ENCODE data around the gene DNAJC7. TPM values are rescaled to one million over a fixed set of nuclear protein-coding genes. Genes with fewer than 3 reads are reported as not detected.

Gene DNAJC7
- total and polyA plus RNA-seq, 9 of the 15 experiments (the other 6 are each of a cell fraction or from before 2014, with no cell fraction given), result 85.8 to 262 (median 157) TPM

DNA sequence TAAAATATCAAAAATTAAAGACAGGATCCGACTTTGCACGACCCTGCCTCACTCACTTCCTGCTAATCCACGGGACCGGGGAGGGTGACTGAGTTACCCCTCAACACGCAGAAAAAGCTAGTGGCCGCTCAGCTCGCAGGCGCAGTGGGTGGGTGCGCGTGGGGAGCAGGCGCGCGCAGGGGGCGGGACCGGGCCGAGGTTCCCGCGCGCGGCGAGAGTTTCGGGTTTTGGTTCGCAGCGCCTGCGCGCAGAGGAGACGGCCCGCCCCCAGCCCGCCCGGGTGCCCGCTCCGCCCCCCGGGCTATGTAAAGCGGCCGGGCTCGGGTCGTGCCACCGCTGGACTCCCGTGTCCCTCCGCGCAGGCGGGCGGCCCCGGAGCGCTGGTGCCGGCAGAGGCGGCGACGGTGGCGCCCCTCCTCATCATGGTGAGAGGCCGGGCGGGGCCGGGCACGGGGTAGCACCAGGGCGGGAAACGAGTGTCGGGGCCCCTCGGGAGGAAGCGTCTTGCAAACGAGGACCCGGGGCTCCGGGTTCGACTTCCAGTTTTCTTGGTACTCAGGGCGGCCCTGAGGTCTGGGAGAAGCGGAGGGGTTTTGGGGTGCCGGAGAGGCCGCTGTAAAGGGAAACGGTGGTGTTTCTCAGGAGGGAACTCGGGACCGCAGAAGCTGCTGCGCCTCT, 50.6 kb downstream of the DNAJC7 start, which contains the start of gene CNP (continued):
- TF ChIP-seq ATF7 (IDR thresholded peaks at IDR 0.05) (peak; percentile 16; the same call in 1 of the 2 replicates), HBP1 (CRISPR knock-in tag; IDR thresholded peaks at IDR 0.05) (no peak), PHB (CRISPR knock-in tag; IDR thresholded peaks at IDR 0.05) (0 out of 2 replicates have a peak, but pooled peaks have one; percentile 57), CHD2 (IDR thresholded peaks at IDR 0.05; ENCODE audit: low read depth, low read length) (peak; percentile 98), EP400 (IDR thresholded peaks at IDR 0.05) (peak; percentile 5; the same call in 1 of the 2 replicates), ATF6 (CRISPR knock-in tag; IDR thresholded peaks at IDR 0.05) (no peak), PML (IDR thresholded peaks at IDR 0.05; ENCODE audit: low read length) (peak; percentile 4; the same call in 1 of the 2 replicates), ZBED1 (IDR thresholded peaks at IDR 0.05) (0 out of 2 replicates have a peak, but pooled peaks have one; percentile 28), RFX1 (IDR thresholded peaks at IDR 0.05) (no peak), E2F3 (CRISPR knock-in tag; IDR thresholded peaks at IDR 0.05) (peak; percentile 65; the same call in 1 of the 2 replicates), NR2C2 (CRISPR knock-in tag; IDR thresholded peaks at IDR 0.05) (no peak), NR2C2 (tag; IDR thresholded peaks at IDR 0.05) (0 out of 2 replicates have a peak, but pooled peaks have one; percentile 27), ZFX (CRISPR knock-in tag; IDR thresholded peaks at IDR 0.05) (peak; percentile 68), TARDBP (IDR thresholded peaks at IDR 0.05) (no peak), ZNF197 (CRISPR knock-in tag; IDR thresholded peaks at IDR 0.05; ENCODE audit: low read depth) (0 out of 2 replicates have a peak, but pooled peaks have one; percentile 21), FUS (optimal IDR thresholded peaks at IDR 0.05; ENCODE audit: low read depth, low read length) (peak; percentile 16), PCBP1 (IDR thresholded peaks at IDR 0.05; ENCODE audit: low read depth, low read length, poor library complexity, severe bottlenecking) (peak; percentile 82), CREB1 (IDR thresholded peaks at IDR 0.05) (peak; percentile 12; the same call in 1 of the 2 replicates), CREB1 (CRISPR knock-in tag; IDR thresholded peaks at IDR 0.05) (no peak), XRCC5 (IDR thresholded peaks at IDR 0.05; ENCODE audit: low read depth, low read length) (0 out of 2 replicates have a peak, but pooled peaks have one; percentile 33), MEIS2 (IDR thresholded peaks at IDR 0.05; ENCODE audit: partially characterized antibody) (peak; percentile 68), MAX (CRISPR knock-in tag; IDR thresholded peaks at IDR 0.05) (peak; percentile 61), BRD4 (IDR thresholded peaks at IDR 0.05) (0 out of 2 replicates have a peak, but pooled peaks have one; percentile 36), RBM22 (IDR thresholded peaks at IDR 0.05; ENCODE audit: low read depth, low read length, poor library complexity, severe bottlenecking) (peak; percentile 88)
- TF ChIP-seq, protein P1, sequence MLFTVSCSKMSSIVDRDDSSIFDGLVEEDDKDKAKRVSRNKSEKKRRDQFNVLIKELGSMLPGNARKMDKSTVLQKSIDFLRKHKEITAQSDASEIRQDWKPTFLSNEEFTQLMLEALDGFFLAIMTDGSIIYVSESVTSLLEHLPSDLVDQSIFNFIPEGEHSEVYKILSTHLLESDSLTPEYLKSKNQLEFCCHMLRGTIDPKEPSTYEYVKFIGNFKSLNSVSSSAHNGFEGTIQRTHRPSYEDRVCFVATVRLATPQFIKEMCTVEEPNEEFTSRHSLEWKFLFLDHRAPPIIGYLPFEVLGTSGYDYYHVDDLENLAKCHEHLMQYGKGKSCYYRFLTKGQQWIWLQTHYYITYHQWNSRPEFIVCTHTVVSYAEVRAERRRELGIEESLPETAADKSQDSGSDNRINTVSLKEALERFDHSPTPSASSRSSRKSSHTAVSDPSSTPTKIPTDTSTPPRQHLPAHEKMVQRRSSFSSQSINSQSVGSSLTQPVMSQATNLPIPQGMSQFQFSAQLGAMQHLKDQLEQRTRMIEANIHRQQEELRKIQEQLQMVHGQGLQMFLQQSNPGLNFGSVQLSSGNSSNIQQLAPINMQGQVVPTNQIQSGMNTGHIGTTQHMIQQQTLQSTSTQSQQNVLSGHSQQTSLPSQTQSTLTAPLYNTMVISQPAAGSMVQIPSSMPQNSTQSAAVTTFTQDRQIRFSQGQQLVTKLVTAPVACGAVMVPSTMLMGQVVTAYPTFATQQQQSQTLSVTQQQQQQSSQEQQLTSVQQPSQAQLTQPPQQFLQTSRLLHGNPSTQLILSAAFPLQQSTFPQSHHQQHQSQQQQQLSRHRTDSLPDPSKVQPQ (CRISPR knock-in tag; IDR thresholded peaks at IDR 0.05; ENCODE audit: borderline replicate concordance), result no peak
